Prostate gland (tissue), 2 donors: ENCODE data around the gene TCF4.

Experiments
- CTCF ChIP-seq, 4 experiments: fragments of 200-600 bp in 2 of 4; fragments of 450-650 bp in 2 of 4; sonication (generic) in 2 of 4; IDR thresholded peaks; 1 replicate in 3 of 4; 2 replicates in 1 of 4; pipeline ENCODE4 v1.5.1; 2016 to 2019; ENCODE audit warnings: antibody characterized with exemption in 4 of 4, mild to moderate bottlenecking in 2 of 4, moderate library complexity in 2 of 4
- POLR2A ChIP-seq: fragments of 450-650 bp; IDR thresholded peaks from one replicate; pipeline ENCODE4 v1.6.1; 2016; ENCODE audit warnings: antibody characterized with exemption, mild to moderate bottlenecking

- TF ChIP-seq CTCF (IDR thresholded peaks at IDR 0.05) (no peak), POLR2A (no peak)
Measured at GRCh38 chr18:55470826-55471225, 117.2 kb downstream of the TCF4 start.
